HCT116 (cell line): ENCODE results near the gene MED10. TPM values are rescaled to one million over a fixed set of nuclear protein-coding genes. Genes with fewer than 3 reads are reported as not detected.

Experiments used
- ATAC-seq: fragments of 200-7000 bp; cut with Tn5 transposase; 2 replicates; pipeline ENCODE4 v1.9.1; 2020; ENCODE audit warnings: mild to moderate bottlenecking, moderate library complexity
- BruUV-seq: library from RNA; stranded (reverse); fragments of 400-500 nt; replicated peaks from 2 replicates; lab custom pipeline; 2021; lab: Mats Ljungman, UMichigan
- CTCF ChIA-PET: fragments of 300-600 bp; sonication (Branson Sonifier 250); formaldehyde crosslinking; loops from one replicate; lab custom pipeline; 2021; ENCODE audit warnings: antibody characterized with exemption; lab: Charles Lee
- POLR2A ChIA-PET: fragments of 300-600, 350-600 bp; sonication (Branson Sonifier 250); formaldehyde crosslinking; loops from one replicate; lab custom pipeline; 2021; ENCODE audit warnings: antibody characterized with exemption; lab: Charles Lee
- RAD21 ChIA-PET, 2 experiments: fragments of 300-600 bp; sonication (Branson Sonifier 250); formaldehyde crosslinking; loops; one replicate each; lab custom pipeline; 2023; ENCODE audit warnings: low total read pairs in 2 of 2; ENCODE audit not compliant: uncharacterized antibody in 2 of 2, unreplicated experiment in 2 of 2, low non-redundant PET in 1 of 2; lab: Charles Lee
- DNase-seq: peaks from one replicate; pipeline ENCODE4 v3.0.0-alpha.2; 2010; ENCODE audit warnings: low read depth, low spot score
- H2AFZ ChIP-seq: fragments of 200-600 bp; shearing (Covaris generic), sonication (generic); 2 replicates; pipeline ENCODE4 v1.6.1; 2017; ENCODE audit warnings: low read depth, mixed run types, mixed read lengths, antibody characterized with exemption, low read length; ENCODE audit not compliant: poor library complexity, severe bottlenecking
- H3K27ac ChIP-seq: 2 replicates; pipeline ENCODE4 v1.5.1; 2012; ENCODE audit warnings: low read depth, low read length
- H3K27me3 ChIP-seq: fragments of 200-600 bp; sonication (generic); 2 replicates; pipeline ENCODE4 v1.6.1; 2016; ENCODE audit warnings: mixed run types, low read length, mixed read lengths; ENCODE audit not compliant: insufficient read depth
- H3K36me3 ChIP-seq, 2 experiments: fragments of 200-500 bp in 1 of 2; fragments of 200-600 bp in 1 of 2; sonication (Bioruptor generic) in 1 of 2; sonication (generic) in 1 of 2; 2 replicates each; pipeline versions ENCODE4 v1.5.1 to v1.6.1; 2014 to 2016; ENCODE audit warnings: low read length in 2 of 2, inconsistent platforms in 1 of 2, mixed read lengths in 1 of 2, mixed run types in 1 of 2; ENCODE audit not compliant: insufficient read depth in 2 of 2, control insufficient read depth in 1 of 2
- H3K4me1 ChIP-seq, 2 experiments: fragments of 200-600 bp in 1 of 2; sonication (generic) in 1 of 2; 2 replicates each; pipeline versions ENCODE4 v1.5.1 to v1.6.1; 2012 to 2017; ENCODE audit warnings: low read length in 2 of 2, inconsistent platforms in 1 of 2, mild to moderate bottlenecking in 1 of 2, mixed read lengths in 1 of 2, mixed run types in 1 of 2, moderate library complexity in 1 of 2; ENCODE audit not compliant: insufficient read depth in 2 of 2, control insufficient read depth in 1 of 2
- H3K4me2 ChIP-seq: fragments of 200-600 bp; sonication (generic); 2 replicates; pipeline ENCODE4 v1.6.1; 2017; ENCODE audit warnings: mixed run types, low read length, mixed read lengths
- H3K4me3 ChIP-seq, 2 experiments: fragments of 200-600 bp in 1 of 2; sonication (generic) in 1 of 2; replicated peaks in 1 of 2; 2 replicates each; pipeline ENCODE4 v1.5.1; 2011 to 2016; ENCODE audit warnings: low read length in 2 of 2, control low read depth in 1 of 2, low read depth in 1 of 2, mild to moderate bottlenecking in 1 of 2, mixed read lengths in 1 of 2, mixed run types in 1 of 2
- H3K79me2 ChIP-seq: fragments of 200-600 bp; sonication (generic); 2 replicates; pipeline ENCODE4 v1.6.1; 2017; ENCODE audit warnings: mild to moderate bottlenecking, mixed run types, low read length, moderate library complexity, mixed read lengths; ENCODE audit not compliant: insufficient read depth
- H3K9ac ChIP-seq: fragments of 200-600 bp; sonication (generic); 2 replicates; pipeline ENCODE4 v1.6.1; 2016; ENCODE audit warnings: low read length, mixed read lengths
- H3K9me2 ChIP-seq: fragments of 200-600 bp; sonication (generic), shearing (Covaris generic); 2 replicates; pipeline ENCODE4 v1.6.1; 2017; ENCODE audit warnings: mixed run types, mild to moderate bottlenecking, moderate library complexity; ENCODE audit not compliant: insufficient read depth
- H3K9me3 ChIP-seq, 2 experiments: fragments of 200-500 bp in 1 of 2; fragments of 200-600 bp in 1 of 2; sonication (Bioruptor generic) in 1 of 2; sonication (generic) in 1 of 2; 2 replicates each; pipeline ENCODE4 v1.6.1; 2014 to 2017; ENCODE audit warnings: low read length in 2 of 2, mixed read lengths in 2 of 2, inconsistent platforms in 1 of 2, low read depth in 1 of 2, mild to moderate bottlenecking in 1 of 2, mixed run types in 1 of 2, moderate library complexity in 1 of 2; ENCODE audit not compliant: control insufficient read depth in 1 of 2, insufficient read depth in 1 of 2
- H4K20me1 ChIP-seq: fragments of 200-600 bp; sonication (generic), shearing (Covaris generic); 2 replicates; pipeline ENCODE4 v1.6.1; 2017; ENCODE audit warnings: mixed run types, mild to moderate bottlenecking, moderate library complexity; ENCODE audit not compliant: insufficient read depth
- CBX3 ChIP-seq: IDR thresholded peaks from 2 replicates; pipeline ENCODE4 v1.6.1; 2012; ENCODE audit warnings: low read depth
- CEBPB ChIP-seq: IDR thresholded peaks from 2 replicates; pipeline ENCODE4 v1.6.1; 2012; ENCODE audit warnings: low read depth
- ELF1 ChIP-seq: IDR thresholded peaks from 2 replicates; pipeline ENCODE4 v1.6.1; 2012; ENCODE audit warnings: low read depth, borderline replicate concordance
- EZH2 ChIP-seq: fragments of 200-600 bp; sonication (generic); IDR thresholded peaks from 2 replicates; pipeline ENCODE4 v1.6.1; 2017; ENCODE audit warnings: antibody characterized with exemption, mixed run types
- EZH2phosphoT487 ChIP-seq: fragments of 200-600 bp; IDR thresholded peaks from 2 replicates; pipeline ENCODE4 v1.6.1; 2018; ENCODE audit warnings: antibody characterized with exemption, borderline replicate concordance
- FOSL1 ChIP-seq: IDR thresholded peaks from 2 replicates; pipeline ENCODE4 v1.6.1; 2012; ENCODE audit warnings: low read depth
- JUND ChIP-seq: IDR thresholded peaks from 2 replicates; pipeline ENCODE4 v1.6.1; 2012
- POLR2AphosphoS5 ChIP-seq: IDR thresholded peaks from 2 replicates; pipeline ENCODE4 v1.6.1; 2011; ENCODE audit warnings: mild to moderate bottlenecking, low read depth, low read length, moderate library complexity
- RAD21 ChIP-seq: IDR thresholded peaks from 2 replicates; pipeline ENCODE4 v1.6.1; 2012; ENCODE audit warnings: low read depth, mild to moderate bottlenecking
- SIN3A ChIP-seq: IDR thresholded peaks from 2 replicates; pipeline ENCODE4 v1.6.1; 2012; ENCODE audit warnings: low read depth
- SP1 ChIP-seq: IDR thresholded peaks from 2 replicates; pipeline ENCODE4 v1.6.1; 2012; ENCODE audit warnings: low read depth
- SRF ChIP-seq: IDR thresholded peaks from 2 replicates; pipeline ENCODE4 v1.6.1; 2012; ENCODE audit warnings: low read depth
- ZFX ChIP-seq: fragments of 450-650 bp; IDR thresholded peaks from 2 replicates; pipeline ENCODE4 v1.6.1; 2017
- ZNF274 ChIP-seq: fragments of 200-500 bp; sonication (Bioruptor generic); IDR thresholded peaks from 2 replicates; pipeline ENCODE4 v1.6.1; 2014; ENCODE audit warnings: mild to moderate bottlenecking, low read depth, low read length, inconsistent platforms
- intact Hi-C: fragments of 100-400 bp; cut with micrococcal nuclease; formaldehyde crosslinking; loops from 2 replicates; pipeline ENCODE4 v1.10.0; 2022
- total RNA-seq: library from RNA; stranded (reverse); gene quantifications from one replicate; pipeline ENCODE4 v1.2.1, GENCODE V29; 2021; ENCODE audit not compliant: unreplicated experiment
- TF ChIP-seq, protein P1 (sequence below): IDR thresholded peaks from 2 replicates; pipeline ENCODE4 v1.6.1; 2011; ENCODE audit warnings: mild to moderate bottlenecking, low read length, moderate library complexity; ENCODE audit not compliant: insufficient replicate concordance; ENCODE audit errors: extremely low read depth
- TF ChIP-seq, protein P2 (sequence below), 3 experiments: fragments of 200-600 bp in 1 of 3; sonication (generic) in 1 of 3; IDR thresholded peaks in 2 of 3; conservative IDR thresholded peaks in 1 of 3; 2 replicates each; pipeline ENCODE4 v1.5.1; 2012 to 2017; ENCODE audit warnings: low read depth in 2 of 3, low read length in 2 of 3, antibody characterized with exemption in 1 of 3, borderline replicate concordance in 1 of 3, control low read depth in 1 of 3, mild to moderate bottlenecking in 1 of 3, mixed read lengths in 1 of 3, mixed run types in 1 of 3, moderate library complexity in 1 of 3; ENCODE audit not compliant: insufficient read depth in 1 of 3
- TF ChIP-seq, protein P3 (sequence below): IDR thresholded peaks from 2 replicates; pipeline ENCODE4 v1.6.1; 2012; ENCODE audit warnings: low read depth
- TF ChIP-seq, protein P4 (sequence below): IDR thresholded peaks from 2 replicates; pipeline ENCODE4 v1.6.1; 2012

The MED10 gene
- total RNA-seq, 1 experiment from 2014 or later: 35.0 TPM

DNA sequence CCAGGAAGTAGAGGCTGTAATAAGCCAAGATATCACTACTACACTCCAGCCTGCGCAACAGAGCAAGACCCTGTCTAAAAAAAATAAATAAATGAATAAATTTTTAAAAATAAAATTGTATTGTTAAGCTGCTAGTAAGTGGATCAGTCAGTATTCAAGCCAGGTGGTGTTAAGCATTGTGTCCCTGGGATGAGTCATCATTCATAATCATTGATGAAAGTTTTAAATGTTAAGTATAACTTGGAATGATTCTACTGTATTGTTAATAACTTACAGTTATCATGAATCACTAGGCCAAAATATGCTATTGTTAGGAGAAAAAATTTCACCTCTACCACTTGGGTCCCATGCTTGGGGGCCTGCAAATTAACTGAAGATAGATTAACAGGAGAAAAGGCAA is 38.2 kb downstream of the MED10 start:
- ChIA-PET CTCF (no interaction called here), POLR2A (no interaction called here), RAD21 (no interaction called here)
- no peaks in the 10 kb centered on the region for H3K36me3 ChIP-seq
- TF ChIP-seq SP1 (no peak), SIN3A (no peak), SRF (no peak), CBX3 (no peak), ZFX (no peak), FOSL1 (no peak), RAD21 (no peak), ZNF274 (no peak), CEBPB (no peak), POLR2AphosphoS5 (no peak), EZH2phosphoT487 (no peak), EZH2 (no peak), JUND (no peak), ELF1 (no peak)
- TF ChIP-seq, protein P1, sequence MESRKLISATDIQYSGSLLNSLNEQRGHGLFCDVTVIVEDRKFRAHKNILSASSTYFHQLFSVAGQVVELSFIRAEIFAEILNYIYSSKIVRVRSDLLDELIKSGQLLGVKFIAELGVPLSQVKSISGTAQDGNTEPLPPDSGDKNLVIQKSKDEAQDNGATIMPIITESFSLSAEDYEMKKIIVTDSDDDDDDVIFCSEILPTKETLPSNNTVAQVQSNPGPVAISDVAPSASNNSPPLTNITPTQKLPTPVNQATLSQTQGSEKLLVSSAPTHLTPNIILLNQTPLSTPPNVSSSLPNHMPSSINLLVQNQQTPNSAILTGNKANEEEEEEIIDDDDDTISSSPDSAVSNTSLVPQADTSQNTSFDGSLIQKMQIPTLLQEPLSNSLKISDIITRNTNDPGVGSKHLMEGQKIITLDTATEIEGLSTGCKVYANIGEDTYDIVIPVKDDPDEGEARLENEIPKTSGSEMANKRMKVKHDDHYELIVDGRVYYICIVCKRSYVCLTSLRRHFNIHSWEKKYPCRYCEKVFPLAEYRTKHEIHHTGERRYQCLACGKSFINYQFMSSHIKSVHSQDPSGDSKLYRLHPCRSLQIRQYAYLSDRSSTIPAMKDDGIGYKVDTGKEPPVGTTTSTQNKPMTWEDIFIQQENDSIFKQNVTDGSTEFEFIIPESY: no peak
- TF ChIP-seq, protein P2, sequence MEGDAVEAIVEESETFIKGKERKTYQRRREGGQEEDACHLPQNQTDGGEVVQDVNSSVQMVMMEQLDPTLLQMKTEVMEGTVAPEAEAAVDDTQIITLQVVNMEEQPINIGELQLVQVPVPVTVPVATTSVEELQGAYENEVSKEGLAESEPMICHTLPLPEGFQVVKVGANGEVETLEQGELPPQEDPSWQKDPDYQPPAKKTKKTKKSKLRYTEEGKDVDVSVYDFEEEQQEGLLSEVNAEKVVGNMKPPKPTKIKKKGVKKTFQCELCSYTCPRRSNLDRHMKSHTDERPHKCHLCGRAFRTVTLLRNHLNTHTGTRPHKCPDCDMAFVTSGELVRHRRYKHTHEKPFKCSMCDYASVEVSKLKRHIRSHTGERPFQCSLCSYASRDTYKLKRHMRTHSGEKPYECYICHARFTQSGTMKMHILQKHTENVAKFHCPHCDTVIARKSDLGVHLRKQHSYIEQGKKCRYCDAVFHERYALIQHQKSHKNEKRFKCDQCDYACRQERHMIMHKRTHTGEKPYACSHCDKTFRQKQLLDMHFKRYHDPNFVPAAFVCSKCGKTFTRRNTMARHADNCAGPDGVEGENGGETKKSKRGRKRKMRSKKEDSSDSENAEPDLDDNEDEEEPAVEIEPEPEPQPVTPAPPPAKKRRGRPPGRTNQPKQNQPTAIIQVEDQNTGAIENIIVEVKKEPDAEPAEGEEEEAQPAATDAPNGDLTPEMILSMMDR (IDR thresholded peaks at IDR 0.05 in 2 of 3, conservative IDR thresholded peaks at IDR 0.05 in 1 of 3; ENCODE audit: borderline replicate concordance in 1 of 3, insufficient read depth in 1 of 3, low read depth in 2 of 3, low read length in 2 of 3): no peak
- TF ChIP-seq, protein P3, sequence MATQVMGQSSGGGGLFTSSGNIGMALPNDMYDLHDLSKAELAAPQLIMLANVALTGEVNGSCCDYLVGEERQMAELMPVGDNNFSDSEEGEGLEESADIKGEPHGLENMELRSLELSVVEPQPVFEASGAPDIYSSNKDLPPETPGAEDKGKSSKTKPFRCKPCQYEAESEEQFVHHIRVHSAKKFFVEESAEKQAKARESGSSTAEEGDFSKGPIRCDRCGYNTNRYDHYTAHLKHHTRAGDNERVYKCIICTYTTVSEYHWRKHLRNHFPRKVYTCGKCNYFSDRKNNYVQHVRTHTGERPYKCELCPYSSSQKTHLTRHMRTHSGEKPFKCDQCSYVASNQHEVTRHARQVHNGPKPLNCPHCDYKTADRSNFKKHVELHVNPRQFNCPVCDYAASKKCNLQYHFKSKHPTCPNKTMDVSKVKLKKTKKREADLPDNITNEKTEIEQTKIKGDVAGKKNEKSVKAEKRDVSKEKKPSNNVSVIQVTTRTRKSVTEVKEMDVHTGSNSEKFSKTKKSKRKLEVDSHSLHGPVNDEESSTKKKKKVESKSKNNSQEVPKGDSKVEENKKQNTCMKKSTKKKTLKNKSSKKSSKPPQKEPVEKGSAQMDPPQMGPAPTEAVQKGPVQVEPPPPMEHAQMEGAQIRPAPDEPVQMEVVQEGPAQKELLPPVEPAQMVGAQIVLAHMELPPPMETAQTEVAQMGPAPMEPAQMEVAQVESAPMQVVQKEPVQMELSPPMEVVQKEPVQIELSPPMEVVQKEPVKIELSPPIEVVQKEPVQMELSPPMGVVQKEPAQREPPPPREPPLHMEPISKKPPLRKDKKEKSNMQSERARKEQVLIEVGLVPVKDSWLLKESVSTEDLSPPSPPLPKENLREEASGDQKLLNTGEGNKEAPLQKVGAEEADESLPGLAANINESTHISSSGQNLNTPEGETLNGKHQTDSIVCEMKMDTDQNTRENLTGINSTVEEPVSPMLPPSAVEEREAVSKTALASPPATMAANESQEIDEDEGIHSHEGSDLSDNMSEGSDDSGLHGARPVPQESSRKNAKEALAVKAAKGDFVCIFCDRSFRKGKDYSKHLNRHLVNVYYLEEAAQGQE: no peak
- TF ChIP-seq, protein P4, sequence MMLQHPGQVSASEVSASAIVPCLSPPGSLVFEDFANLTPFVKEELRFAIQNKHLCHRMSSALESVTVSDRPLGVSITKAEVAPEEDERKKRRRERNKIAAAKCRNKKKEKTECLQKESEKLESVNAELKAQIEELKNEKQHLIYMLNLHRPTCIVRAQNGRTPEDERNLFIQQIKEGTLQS: no peak
- 0 out of 2 replicates have a peak, but pooled peaks cover 6% of the 10 kb centered on the region for H3K27me3 ChIP-seq
- no TSS peak for BruUV-seq
- intact Hi-C loops: no loop called here
- no peak overlapping the region for H3K9ac ChIP-seq
- H3K79me2 ChIP-seq: no peaks in the 10 kb centered on the region
- ATAC-seq: no peak
- no peak overlapping the region for H2AFZ ChIP-seq
- no peak for DNase-seq
- H3K4me3 ChIP-seq: no peak overlapping the region
- H3K4me2 ChIP-seq: no peak overlapping the region
- no peak overlapping the region for H3K27ac ChIP-seq
- H3K9me2 ChIP-seq: no peaks in the 10 kb centered on the region
- no peaks in the 10 kb centered on the region for H3K9me3 ChIP-seq
- no peaks in the 10 kb centered on the region for H4K20me1 ChIP-seq
- no peaks in the 10 kb centered on the region for H3K4me1 ChIP-seq
